Sigmoid colon (tissue), 4 donors: ENCODE measurements around the gene DSCAM.

Experiments
- POLR2A ChIP-seq, 2 donors: fragments of 450-650 bp; IDR thresholded peaks; one replicate each; pipeline ENCODE4 v1.6.1; 2016; ENCODE audit warnings: antibody characterized with exemption in 2 of 2, mild to moderate bottlenecking in 2 of 2, moderate library complexity in 2 of 2
- POLR2AphosphoS5 ChIP-seq, 4 donors: sonication (generic); formaldehyde crosslinking; IDR thresholded peaks; one replicate each; pipeline ENCODE4 v1.6.1; 2017; ENCODE audit warnings: antibody characterized with exemption in 4 of 4

DNA sequence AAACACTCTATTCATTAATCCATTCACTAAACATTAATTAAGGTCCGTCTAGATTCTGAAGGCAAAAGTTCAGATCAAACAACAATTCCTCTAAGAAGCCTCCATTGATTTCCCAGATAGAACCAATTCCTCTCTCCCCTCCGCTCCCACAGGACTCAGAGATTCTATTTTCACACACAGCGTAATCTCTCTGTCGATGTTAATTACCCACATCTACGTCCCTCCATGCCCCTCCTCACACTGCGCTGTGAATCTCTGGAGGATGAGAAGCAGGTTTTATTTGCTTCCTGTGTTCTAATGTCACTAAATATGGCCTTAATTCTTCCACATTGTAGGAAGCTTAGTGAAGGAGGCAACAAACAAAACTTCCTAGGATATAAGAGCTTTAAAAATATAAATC lies 306.7 kb downstream of the DSCAM start:
- TF ChIP-seq POLR2AphosphoS5 (IDR thresholded peaks at IDR 0.05) (no peak), POLR2A (IDR thresholded peaks at IDR 0.05) (no peak)
